ENCODE data around the gene RIPK1. TPM values are rescaled to one million over a fixed set of nuclear protein-coding genes. Genes with fewer than 3 reads are reported as not detected.

The RIPK1 gene
- total and polyA plus RNA-seq, 9 of the 15 experiments (the other 6 are each of a cell fraction or from before 2014, with no cell fraction given): 3.8 to 24.9 (median 17.7) TPM

DNA sequence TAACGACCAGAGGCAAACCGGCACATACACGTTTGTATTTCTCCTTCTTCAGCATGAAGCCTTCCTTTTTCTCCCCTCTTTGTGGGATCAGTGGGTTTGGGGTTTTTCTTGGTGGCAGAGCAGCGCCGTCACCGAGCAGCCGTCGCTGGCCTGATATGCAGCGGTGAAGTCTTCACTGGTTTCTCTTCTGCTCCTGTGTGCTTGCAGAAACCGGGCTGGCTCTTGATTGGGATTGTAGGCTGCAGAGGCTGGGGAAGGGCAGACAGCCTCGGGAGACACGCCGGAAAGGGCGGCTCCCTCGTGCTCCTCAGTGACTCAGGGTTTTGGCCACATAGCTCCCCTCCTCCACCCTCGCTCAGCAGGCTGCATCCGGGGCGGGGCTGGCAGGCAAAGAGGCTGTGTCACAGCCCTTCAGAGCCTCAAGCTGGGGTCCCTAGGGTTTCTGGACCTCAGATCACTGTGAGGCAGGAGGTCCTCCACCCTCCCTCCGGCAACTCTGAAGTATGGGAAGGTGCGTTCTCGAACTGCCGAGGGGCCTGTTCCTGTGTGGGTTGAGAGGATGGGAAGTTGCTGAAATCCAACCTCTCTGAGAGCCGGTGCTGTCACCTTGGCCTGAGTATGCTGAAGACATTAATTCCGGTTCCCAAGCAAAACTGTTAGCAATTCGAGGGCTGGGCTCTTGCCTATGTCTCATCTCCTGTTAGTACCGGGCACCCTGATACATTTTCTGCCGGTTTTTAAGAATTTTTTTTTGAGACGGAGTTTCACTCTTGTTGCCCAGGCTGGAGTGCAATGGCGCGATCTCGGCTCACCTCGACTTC lies 44.4 kb upstream of the RIPK1 start (continued):
- TF ChIP-seq, protein P1, sequence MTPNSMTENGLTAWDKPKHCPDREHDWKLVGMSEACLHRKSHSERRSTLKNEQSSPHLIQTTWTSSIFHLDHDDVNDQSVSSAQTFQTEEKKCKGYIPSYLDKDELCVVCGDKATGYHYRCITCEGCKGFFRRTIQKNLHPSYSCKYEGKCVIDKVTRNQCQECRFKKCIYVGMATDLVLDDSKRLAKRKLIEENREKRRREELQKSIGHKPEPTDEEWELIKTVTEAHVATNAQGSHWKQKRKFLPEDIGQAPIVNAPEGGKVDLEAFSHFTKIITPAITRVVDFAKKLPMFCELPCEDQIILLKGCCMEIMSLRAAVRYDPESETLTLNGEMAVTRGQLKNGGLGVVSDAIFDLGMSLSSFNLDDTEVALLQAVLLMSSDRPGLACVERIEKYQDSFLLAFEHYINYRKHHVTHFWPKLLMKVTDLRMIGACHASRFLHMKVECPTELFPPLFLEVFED (CRISPR knock-in tag; conservative IDR thresholded peaks at IDR 0.05): 0 out of 2 replicates have a peak, but pooled peaks have one; percentile 7
- TF ChIP-seq TFAM (CRISPR knock-in tag; conservative IDR thresholded peaks at IDR 0.05) (no peak), MECOM (CRISPR knock-in tag; IDR thresholded peaks at IDR 0.05) (no peak), GABPA (tag; conservative IDR thresholded peaks at IDR 0.05; ENCODE audit: low read depth) (peak; percentile 92), RERE (CRISPR knock-in tag; IDR thresholded peaks at IDR 0.05; ENCODE audit: borderline replicate concordance) (0 out of 2 replicates have a peak, but pooled peaks have one; percentile 56), MAX (CRISPR knock-in tag; IDR thresholded peaks at IDR 0.05) (peak; percentile 96), ZNF589 (CRISPR knock-in tag; IDR thresholded peaks at IDR 0.05; ENCODE audit: low read depth) (peak; percentile 90), ATF1 (CRISPR knock-in tag; IDR thresholded peaks at IDR 0.05) (no peak), ATF1 (tag; IDR thresholded peaks at IDR 0.05) (peak; percentile 81), GTF2A2 (tag; IDR thresholded peaks at IDR 0.05) (no peak; the same call in 1 of the 2 replicates), SMARCB1 (IDR thresholded peaks at IDR 0.05; ENCODE audit: insufficient read length, low read depth) (no peak), FIP1L1 (IDR thresholded peaks at IDR 0.05; ENCODE audit: low read depth, low read length, poor library complexity, severe bottlenecking) (no peak), TBL1XR1 (IDR thresholded peaks at IDR 0.05; ENCODE audit: low read length in 2 of 2) (peak; percentile 68 to 94; a peak in 3 of 4 replicates), PHF8 (IDR thresholded peaks at IDR 0.05; ENCODE audit: borderline replicate concordance, low read length) (peak; percentile 78; the same call in 1 of the 2 replicates), HEY1 (CRISPR knock-in tag; IDR thresholded peaks at IDR 0.05; ENCODE audit: borderline replicate concordance) (0 out of 2 replicates have a peak, but pooled peaks have one; percentile 46)
- TF ChIP-seq, protein P2, sequence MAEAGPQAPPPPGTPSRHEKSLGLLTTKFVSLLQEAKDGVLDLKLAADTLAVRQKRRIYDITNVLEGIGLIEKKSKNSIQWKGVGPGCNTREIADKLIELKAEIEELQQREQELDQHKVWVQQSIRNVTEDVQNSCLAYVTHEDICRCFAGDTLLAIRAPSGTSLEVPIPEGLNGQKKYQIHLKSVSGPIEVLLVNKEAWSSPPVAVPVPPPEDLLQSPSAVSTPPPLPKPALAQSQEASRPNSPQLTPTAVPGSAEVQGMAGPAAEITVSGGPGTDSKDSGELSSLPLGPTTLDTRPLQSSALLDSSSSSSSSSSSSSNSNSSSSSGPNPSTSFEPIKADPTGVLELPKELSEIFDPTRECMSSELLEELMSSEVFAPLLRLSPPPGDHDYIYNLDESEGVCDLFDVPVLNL (CRISPR knock-in tag; IDR thresholded peaks at IDR 0.05; ENCODE audit: low read depth): no peak; the same call in 1 of the 2 replicates
